HG03095 (cell line): Measurements from ENCODE around the gene ODC1.

Experiments
- ATAC-seq: cut with Tn5 transposase; IDR thresholded peaks from one replicate; pipeline ENCODE4 v1.9.1; 2021; ENCODE audit warnings: moderate library complexity; ENCODE audit not compliant: unreplicated experiment

Gene ODC1

DNA sequence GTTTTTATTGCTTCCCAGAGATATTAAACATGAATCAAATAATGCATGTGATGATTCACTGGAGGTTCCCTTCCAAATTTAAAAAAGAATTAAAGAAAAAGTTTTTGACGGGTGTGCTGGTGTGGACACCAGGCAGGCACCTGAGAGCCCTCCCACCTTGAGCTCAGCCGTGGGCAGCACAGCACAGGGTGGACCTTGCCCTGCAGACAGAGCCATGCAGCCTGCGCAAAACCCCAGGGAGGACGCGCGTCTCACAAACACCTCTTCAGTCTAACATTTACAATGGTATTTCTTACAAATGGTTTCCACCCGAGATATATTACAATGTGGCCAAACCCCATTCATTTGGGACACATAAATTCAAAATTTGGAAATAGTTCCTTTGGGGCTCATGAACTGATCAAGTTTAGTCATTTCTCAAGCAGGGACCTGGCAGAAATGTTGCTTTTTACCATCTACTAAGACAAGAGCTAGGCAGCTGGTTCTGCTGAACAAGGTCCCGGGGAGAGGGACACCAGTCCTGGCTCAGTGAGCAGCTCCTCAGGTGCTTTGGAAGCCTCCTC lies 45.4 kb downstream of the ODC1 start:
- ATAC-seq: no peak

DNA sequence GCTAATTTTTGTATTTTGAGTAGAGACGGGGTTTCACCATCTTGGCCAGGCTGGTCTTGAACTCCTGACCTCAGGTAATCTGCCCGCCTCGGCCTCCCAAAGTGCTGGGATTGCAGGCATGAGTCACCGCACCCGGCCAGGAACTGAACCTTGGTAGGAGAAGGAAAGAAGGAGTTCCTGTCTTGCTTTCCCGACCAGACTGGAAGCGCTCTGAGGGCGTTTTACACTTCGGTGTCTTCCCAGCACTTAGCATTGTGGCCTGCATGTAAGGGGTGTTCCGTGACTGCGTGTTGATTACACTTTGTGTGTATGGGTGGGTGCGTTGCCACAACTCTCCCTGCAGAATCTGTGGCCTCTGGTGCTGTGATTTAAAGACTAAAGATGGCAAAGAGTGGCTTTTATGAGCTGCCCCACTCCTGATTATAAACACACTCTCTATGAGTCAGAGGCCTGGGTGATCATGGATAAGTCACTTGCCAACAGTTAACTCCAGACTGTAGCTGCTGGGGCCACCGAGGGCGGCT lies 46.0 kb downstream of the ODC1 start:
- ATAC-seq: no peak

DNA sequence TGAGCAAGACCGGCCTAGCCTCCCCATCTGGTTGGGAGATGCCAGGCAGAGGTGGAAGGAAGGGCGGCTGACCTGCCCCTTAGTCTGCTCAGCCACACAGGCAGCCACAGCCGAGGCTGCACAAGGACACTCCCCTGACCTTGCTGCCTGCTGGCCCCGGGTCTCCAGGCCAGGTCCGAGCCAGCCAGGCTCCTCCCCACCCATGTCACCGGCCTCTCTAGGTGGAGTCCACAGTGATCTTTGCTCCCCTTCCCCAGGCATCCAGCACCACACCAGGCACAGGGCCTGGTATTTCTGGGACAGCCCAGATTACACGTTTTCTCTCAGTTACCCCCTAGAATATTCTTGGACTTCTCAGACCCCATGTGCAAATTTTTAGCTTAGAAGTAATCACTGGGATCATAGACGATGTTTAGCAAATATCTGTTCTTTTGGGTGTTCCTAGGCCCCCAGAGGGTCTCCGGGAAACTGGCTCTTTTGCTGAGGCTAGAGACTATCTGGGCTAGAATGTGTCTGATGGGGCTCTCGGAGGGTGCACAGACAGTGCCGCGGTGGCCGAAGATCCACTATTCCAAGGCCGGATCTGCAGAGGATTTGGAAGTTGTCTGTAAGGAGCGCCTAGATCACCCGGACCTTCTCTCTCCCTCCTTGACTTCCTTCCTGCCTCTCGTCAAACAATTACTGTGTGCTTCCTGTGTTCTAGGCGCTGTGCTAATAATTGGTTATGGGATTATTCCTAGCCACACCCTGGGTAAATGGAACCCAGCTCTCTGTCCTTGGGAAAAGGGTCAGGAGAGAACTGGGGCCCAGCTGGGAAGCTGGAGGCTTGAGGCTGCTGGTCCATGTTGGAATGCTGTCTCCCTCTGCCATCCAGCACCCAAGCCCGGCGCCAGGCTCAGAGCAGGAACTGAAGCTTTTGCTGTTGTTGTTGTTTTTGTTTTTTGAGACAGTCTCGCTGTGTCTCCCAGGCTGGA lies 46.9 kb downstream of the ODC1 start:
- no peak for ATAC-seq

DNA sequence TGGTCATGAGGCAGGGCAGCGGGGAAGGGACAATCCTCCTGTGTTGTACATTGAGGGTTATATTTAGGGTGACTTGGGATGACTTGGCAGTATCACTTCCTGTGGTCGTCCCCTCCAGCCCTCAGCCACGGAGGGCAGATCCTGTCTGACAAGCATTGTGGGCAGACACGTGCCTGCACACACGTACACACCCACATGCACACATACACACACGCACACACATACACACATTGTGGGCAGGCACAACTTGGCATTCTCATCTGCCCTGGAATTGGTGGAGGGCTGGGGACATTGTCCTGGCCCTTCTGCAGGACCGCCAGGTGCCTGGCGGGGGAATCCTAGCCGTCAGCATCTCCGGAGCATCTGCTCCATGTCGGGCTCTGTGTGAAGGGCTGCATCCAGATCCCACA lies 47.6 kb downstream of the ODC1 start:
- ATAC-seq: no peak

DNA sequence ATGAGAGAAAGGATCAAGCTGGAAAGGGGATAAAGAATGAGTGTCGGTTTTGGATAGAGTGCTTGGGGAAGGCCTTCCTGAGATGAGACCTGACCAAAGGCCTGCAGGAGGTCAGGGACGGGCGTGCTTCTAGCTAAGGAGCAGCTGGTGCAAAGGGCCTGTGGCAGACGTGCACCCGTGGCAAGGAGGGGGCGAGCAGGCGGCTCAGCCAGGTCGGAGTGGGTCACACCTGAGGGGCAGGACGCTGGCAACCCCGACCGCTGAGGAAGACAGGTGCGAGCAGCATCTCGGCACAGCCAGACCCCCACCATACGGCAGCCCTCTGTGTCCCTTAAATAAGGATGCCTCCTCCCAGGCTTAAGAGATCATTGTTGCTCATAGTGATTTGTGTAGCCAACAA lies 48.1 kb downstream of the ODC1 start:
- no peak for ATAC-seq

DNA sequence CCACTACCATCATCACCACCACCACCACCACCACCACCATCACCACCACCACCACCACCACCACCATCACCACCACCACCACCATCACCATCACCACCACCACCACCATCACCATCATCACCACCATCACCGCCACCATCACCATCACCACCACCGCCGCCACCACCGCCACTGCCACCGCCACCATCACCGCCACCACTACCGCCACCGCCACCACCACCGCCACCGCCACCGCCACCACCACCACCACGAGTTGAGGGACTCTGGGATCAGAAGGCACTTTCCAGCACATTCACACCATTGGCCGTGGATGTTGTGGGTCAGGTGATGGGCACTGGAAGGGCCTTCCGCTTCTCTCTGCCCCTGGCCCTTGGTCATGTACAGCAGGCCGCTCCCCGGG lies 48.8 kb downstream of the ODC1 start:
- ATAC-seq: no peak

DNA sequence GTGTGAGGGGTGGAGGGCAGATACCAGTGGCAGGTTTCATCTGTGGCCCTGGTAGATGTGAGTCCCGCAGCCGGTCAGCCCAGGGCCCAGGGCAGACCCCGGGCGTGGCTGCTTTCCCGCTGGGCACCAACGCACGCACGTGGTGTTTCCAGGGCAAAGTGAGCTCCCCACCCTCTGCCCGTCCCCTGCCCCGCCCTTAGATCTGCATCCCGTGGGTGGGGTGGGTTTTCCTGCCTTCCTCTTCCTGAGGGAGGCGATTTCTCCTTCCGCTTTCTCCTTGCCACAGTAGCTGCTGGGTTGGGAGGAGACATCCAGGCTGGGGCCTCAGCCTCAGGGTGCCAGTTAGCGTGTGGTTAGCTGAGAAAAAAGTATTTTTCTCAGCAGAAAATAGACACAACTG lies 49.6 kb downstream of the ODC1 start:
- no peak for ATAC-seq

DNA sequence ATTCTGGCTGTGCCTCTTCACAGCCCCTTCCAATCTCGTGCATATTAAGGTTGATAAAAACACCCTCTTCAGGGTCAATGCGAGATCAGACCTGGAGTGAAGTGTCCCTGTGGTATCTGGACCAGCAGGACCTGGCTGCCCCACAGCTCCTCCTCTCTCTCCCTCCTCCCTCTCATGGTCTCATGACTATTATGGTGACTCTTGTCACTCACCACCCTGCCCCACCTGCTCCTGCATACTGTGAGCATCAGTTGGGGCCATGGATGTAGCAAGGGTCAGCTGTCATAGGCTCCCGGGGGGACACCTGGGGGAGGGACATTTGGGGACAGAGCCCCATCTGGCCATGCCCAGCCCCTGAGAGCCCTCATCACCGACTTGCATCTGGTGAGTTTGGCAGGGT lies 50.2 kb downstream of the ODC1 start:
- no peak for ATAC-seq

DNA sequence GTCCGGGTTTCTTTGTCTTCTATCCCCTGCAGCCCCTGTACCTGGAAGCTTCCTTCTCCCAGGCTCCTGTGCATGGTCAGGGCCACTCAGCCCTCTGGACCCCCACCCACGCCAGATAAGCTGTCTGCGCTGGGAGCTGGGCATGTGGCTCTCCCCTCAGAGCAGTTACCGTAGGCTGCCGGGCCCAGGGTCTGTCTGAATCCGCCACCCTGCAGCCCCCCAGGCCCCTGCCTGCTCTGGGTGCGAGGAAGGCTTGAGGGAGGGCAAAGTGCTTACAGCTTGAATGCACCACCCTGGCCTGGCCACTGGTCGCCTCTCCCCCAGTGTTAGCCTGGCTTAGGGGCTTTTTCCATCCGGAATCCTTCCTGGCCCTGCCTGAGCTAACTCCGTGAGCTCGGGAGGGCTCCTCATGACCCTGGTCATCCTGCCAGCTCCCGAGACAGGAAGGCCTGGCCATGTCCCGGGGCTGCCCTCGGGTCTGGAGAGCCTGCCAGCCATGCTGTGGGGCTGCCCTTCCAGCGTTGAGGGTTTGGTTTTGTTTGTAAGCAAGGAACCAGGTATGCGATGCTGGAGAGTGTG lies 50.7 kb downstream of the ODC1 start:
- ATAC-seq: no peak

DNA sequence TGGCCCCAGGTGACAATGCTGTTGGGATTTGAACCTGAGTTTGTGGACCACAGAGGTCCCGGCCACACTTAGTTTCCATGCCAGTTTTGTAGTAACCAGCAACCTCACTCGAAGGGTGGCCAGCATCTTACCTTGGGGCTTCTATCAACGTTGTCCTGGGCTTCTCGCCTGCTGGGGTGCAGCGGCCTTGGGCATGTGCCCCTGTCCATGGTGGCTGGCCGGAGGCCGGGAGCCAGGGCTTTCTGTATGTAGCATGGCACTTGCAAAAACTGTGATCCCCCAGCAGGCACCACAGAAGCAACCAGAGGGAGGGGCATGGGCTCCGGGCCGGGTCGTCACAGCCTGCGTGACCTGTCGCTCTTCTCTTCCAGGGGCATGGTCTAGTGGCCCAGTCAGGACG lies 51.7 kb downstream of the ODC1 start:
- no peak for ATAC-seq

DNA sequence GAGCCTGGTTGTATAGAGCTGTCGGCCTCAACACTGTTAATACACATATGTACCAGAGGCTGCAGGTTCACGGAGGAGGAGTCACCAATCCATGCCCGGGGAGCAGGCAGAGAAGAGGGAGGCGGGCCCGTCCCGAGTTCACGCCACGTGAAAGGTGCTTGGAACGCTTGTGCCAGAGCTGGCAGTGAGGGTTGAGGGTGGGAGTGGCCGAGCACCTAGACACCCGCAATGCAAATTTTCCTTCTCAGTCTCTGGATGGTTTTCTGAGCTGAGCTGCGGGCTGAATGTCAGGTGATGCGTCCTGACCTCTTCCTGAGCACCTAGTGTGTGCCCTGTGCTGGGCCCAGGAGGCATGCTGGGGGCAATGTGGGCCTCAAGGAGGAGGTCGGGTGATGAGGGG lies 52.2 kb downstream of the ODC1 start:
- ATAC-seq: no peak

DNA sequence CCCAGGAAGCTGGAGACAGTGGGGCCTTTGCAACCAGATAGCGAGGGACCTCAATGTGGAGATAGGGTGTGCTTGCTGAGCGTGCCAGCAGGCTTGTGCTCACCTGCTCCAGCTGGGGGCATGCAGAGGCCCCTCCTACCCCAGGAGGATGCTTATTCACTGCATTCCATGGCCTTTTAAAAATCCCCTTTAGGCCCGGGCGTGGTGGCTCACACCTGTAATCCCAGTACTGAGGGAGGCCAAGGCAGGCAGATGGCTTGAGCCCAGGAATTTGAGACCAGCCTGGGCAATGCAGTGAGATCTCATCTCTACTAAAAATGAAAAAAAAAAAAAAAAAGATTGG lies 54.5 kb downstream of the ODC1 start:
- no peak for ATAC-seq

DNA sequence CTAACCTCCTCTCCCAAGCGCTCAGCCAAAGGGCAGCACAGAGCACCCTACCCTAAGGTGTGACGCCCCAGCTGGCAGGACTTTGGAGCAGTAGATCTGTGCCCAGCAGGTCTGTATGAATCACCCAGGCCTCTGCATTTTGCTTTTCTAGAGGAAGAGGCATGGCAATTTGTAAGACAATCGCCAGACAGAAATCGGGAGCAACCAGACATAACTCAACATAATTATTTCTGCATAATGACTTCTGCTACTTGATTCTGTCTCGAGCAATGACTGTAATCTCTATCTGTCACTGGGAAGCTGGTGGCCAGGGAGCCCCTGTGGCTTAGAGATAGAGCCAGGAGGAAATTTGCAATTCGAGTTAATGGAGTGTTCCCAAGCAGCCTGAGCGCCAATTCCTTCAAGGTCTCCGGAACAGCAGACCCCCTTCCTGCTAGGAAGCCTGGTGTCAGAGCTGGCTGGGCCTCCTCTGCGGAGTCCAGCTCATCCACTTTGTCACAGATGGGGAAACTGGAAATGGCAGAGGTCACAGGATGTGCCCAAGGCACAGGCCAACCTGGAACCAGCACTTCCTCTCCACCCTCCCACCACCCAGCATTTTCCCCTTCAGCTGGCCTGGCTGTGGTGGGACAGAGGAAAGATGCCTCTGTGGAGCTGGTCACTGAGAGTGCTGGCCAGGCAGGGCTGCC lies 55.0 kb downstream of the ODC1 start:
- no peak for ATAC-seq

DNA sequence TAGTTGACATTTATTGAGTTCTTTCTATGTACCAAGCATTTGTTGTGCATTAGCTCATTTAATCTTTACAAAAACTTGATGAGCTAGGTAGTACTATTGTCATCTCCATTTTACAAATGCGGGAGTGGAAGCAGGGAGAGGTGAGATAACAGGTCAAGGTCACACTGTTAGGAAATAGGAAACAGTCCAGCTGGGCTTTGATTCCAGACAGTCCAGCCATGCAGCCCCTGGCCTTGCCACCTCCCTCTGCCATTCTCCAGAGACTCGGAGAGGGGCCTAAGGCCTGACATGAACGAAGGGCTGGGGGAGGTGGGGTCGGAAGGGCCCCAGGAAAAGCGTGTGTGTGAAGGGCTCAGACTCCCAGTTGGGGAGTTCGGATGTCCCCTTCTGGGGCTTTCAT lies 55.6 kb downstream of the ODC1 start:
- ATAC-seq: no peak

DNA sequence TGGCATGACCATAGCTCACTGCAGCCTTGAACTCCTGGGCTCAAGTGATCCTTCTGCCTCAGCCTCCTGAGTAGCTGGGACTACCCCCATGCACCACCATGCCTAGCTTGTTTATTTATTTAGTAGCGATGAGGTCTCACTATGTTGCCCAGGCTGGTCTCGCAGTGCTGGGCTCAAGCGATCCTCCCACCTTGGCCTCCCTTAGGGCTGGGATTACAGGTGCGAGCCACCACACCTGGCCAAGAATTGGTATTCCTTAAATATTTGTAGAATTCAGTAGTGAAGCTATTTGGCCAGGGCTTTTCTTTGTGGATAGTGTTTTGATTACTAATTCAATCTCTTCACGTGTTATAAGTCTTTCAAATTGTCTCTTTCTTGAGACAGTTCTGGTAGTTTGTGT lies 56.0 kb downstream of the ODC1 start:
- no peak for ATAC-seq

DNA sequence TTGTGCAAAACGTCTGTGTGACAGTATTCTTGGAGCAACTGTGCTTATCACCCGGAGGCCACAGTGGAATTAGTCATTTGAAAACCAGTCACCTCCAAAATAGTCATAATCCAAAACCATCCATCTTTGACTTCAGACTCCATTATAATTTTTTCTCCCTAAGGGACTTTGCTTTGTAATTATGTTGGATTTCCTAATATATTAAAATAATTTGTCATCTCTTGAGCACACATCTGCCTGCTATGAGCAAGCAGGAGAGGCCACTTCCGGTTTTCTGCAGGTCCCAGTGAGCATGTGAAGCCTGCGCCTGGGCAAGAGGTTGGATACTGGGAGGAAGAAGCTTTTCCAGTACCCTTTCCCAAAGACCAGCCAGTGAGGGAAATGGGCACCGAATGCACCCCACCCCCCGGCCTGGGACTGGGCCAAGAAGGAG lies 57.7 kb downstream of the ODC1 start:
- ATAC-seq: no peak
